DMS114 treated with DMSO at 0.1 percent for 48 hours (cell line): ENCODE measurements around the gene TNFRSF13B.
"Not testable (repeated sequence)": the region's sequence is repeated elsewhere in the genome, so short reads cannot be mapped to it uniquely, and the experiment has no call there.

Experiments
- DNase-seq: peaks from one replicate; lab custom pipeline; 2025; ENCODE audit not compliant: unreplicated experiment; lab: John Stamatoyannopoulos, UW

Gene TNFRSF13B

DNA sequence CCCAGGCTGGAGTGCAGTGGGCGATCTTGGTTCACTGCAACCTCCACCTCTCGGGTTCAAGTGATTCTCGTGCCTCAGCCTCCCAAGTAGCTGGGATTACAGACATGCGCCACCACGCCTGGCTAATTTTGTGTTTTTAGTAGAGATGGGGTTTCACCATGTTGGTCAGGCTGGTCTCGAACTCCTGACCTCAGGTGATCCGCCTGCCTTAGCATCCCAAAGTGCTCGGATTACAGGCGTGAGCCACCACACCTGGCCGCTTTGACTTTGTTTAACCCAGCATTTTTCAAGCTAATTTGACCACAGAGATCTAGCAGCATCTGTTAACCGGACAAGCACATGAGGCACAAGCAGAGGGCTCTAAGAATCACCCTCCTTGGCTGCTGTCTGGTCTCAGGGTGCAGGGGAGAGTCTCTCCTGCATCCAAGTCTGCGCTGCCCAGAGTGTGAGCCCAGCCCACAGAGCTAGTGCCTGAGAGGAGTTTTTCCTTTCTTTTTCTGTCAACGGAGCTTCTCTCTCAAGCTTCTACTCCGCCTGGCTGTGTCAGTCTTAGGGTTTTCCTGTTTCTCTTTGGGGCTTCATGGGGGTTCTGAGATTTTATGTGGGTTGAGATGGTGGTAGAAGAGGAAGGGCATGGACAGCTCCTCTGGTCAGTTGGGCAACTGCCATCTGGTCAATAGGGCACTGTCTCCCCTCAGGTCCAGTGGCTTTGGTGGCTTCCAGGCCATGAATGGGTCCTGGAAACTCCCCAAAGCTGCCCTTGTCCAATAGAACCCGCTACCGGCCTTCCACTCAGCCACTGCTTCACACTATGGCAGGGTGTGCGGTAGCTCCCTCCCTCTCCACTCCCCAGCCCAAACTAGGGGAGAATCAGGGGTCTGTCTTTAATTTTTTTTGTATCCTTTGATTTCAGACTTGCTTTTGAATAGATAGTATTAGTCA is 59.6 kb downstream of the TNFRSF13B start:
- no peak for DNase-seq

DNA sequence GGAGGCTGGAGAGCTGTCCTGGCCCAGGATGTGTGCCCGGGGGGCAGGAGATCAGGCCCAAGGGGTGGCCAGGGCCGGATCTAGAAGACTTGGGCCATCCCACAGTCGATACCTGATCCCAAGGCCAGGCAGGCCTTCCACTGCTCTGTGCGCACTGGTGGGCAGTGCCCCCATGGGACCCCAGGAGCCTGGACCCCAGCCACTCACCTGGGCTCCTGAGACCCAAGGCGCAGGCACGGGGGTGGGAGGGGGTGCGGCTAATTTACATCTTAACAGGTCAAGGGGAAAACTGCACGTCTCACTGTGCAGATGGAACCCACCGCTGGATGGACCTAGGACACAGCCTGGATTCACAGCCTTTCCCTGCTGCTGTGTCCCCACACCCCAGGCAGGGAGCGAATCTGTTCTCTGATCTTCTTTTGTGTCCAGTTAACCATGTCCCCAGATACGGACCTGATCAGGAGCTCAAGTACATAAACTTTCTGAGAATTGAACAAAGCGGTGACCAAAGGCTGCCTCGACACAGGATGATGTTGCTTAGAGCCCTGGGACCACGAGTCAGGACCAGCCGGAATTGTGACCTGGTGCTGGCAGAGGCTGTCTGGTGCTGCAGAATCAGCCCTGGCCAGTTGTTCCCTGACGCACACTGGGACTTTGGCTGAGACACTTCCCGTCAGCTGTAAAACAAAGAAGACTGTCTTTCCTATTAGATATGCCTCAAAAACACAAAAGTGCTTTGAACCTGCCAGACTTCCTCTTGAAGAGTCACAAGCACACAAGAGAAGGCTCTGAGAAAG is 60.6 kb downstream of the TNFRSF13B start:
- no peak for DNase-seq

DNA sequence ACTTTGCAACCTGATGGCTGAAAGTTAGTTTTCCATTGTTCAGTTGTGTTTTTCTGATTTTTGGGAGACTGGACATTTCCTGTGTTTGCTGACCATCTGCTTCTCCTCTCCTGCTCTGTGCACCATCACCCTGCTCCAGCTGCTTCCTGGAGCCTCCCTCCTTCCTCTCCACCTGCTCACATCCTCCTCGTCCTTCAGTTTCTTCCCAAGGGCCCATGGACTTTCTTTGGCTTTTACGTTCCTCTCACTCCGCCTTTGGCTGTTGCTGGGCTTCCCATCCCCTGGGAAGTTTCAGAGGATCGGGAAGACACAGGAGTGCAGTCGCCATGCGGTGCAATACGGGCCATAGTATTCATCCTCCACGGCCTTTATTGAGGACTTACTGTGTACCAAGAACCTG is 61.6 kb downstream of the TNFRSF13B start:
- DNase-seq = no peak

DNA sequence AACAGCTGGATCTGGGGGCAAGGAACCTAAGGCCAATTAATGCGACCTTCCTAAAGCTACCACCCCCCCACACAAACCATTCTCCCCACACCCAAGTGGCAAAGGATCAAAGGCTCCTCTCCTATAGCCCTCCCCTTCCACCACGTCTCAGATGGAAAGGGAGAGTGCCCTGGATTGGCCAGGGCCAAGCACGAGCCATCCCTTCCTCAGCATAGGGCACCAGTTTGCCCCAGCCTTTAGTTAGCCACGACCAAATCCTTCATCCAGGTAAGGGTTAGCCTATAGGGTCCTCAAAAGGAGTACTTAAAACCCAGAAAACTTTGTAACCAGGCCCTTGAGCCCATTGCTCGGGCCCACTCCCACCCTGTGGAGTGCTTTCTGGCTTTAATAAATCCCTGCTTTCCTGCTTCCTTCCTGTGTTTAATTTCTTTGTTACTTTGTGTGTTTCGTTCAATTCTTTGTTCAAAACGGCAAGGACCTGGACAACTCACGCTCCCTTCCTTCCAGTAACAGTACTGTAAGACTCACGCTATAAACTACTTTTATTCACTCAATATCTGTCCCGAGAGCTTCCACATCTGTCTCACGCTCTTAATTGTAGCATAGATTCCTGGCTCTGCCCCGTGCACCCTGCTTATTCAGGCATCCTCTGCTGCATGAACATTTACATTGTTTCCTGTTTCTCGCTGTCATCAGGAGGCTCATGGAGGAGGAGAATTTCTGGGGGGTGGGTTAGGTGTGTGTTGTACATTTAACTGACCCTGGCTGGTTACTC is 62.3 kb downstream of the TNFRSF13B start:
- DNase-seq = no peak

DNA sequence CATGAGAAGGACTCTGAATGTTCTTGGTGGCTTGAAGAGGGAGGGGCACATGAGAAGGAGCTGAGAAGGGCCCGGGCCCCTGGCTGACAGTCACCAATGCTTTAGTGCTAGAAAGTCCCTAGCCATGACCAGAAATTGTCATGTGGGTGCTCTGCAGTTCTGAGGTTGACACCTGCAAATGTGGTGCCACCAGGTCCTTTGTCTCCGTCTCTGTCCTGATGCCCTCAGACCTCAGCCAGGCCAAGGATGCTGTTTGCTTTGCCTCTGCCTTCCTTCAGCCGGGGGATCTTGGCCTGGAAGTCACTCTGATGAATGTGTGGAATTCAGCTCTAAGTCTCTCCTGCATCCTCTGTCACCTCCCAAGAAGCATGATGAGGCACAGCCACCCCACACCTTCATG is 63.6 kb downstream of the TNFRSF13B start:
- no peak for DNase-seq

DNA sequence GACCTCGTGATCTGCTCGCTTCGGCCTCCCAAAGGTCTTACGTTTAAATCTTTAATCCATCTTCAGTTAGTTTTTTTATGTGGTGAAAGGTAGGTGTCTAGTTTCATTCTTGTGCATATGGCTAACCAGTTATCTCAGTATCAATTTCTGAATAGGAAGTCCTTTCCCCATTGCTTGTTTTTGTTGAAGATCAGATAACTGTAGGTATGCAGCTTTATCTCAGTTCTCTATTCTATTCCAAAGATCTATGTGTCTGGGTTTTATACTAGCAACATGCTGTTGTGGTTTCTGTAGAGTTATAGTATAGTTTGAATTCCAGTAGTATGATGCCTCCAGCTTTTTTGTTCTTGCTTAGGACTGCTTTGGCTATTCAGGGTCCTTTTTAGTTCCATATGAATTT is 65.2 kb downstream of the TNFRSF13B start:
- DNase-seq = no peak

DNA sequence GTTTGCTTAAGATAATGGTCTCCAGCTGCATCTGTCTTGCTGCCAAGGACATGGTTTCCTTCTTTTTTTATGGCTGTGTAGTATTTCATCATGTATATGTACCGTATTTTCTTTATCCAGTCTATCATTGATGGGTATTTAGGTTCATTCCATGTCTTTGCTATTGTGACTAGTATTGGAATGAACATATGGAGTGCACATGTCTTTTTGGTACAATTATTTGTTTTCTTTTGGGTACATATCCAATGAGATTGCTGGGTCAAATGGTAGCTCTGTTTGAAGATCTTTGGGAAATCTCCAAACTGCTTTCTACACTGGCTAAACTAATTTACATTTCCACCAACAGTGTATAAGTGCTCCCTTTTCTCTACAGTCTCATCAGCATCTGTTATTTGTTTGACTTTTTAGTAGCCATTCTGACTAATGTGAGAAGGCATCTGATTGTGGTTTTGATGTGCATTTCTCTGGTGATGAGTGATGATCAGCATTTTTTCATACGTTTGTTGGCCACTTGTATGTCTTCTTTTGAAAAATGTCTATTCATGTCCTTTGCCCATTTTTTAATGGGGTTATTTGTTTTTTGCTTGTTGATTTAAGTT is 66.2 kb downstream of the TNFRSF13B start:
- no peak for DNase-seq

DNA sequence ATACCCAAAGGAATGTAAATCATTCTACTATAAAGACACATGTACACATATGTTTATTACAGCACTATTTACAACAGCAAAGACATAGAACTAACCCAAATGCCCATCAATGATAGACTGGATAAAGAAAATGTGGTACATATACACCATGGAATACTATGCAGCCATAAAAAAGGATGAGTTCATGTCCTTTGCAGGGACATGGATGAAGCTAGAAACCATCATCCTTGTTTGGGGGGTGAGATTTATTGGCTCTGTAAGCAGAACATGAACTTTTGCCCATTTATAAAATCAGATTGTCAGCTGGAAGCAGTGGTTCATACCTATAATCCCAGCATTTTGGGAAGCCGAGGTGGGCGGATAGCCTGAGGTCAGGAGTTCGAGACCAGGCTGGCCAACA is 68.8 kb downstream of the TNFRSF13B start:
- not testable (repeated sequence) for DNase-seq

DNA sequence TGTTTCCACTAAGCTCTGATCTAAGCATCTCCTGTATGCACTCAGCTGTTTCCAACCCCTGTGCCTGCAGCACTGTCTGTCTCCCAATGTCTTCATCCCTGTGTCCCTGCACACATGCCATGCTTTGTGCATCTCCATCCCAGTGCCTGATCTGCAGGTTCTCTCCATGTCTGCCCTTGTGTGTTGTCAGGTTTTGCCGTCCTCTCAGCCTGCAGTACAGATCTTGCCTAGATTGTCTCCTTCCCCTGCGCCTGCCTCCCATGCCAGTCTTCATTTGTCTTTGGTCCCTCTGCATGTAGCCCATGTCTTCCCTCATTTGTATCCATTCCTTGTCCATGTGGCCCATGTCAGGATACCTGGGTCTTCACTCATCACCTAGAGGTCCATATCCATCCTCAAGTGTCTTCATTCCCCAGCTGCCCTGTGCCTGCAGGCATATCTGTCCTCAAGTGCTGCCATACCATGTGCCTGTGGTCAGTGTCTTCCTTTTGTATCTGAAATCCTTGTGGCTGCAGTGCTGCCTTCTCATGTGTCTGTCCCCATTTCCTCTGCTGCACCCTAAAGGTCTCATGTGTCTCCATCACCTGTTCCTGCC is 71.5 kb downstream of the TNFRSF13B start:
- no peak for DNase-seq

DNA sequence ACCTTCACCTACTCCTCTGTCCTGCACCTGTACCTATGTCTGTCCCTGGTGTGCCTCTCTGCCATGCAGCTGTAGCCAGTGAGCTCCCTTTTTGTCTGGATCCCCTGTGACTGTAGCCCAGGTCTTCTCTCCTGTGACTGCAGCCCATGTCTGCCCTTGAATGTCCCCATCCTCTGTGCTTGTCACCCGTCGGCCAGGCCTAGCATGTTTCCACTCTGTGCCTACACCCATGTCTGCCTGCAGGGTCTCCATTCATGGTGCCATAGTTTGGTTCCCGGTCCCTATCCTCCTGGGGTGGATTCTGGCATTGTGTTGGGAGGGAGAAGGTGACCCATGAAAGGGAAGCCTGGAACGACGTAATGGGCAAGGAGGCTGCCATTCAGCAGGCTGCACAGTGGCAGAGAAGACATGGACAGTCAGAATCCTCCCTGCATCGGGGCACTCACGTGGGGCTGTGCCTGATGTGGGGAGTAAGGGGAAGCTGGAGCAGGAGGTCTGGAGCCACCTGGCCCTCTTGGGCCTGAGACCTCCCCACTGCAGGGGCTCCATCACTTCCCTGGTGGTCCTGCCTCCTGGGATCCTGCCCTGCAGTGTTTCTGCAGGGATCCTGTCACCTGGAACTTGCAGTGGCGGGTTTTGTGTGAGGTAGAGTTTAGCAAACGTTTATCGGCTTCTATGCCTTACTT is 74.6 kb downstream of the TNFRSF13B start:
- DNase-seq = not testable (repeated sequence)

DNA sequence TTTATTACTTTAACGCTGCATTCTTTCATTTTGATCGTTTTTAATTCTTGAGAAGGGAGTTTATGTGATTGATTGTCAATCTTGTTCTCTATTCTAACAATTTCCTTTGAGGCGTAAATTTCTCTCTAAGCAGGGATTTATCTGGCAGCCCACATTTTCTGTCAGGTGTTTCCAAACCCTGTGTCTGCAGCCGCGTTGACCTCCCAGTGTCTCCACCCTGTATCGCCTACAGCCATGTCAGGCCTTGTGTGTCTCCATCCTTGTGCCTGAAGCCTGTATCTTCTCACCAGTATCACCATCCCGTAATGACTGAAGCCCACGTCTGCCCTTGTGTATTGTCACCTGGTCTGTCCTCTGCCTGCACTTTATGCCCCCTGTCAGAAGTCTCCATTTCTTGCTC is 75.7 kb downstream of the TNFRSF13B start:
- DNase-seq = not testable (repeated sequence)

DNA sequence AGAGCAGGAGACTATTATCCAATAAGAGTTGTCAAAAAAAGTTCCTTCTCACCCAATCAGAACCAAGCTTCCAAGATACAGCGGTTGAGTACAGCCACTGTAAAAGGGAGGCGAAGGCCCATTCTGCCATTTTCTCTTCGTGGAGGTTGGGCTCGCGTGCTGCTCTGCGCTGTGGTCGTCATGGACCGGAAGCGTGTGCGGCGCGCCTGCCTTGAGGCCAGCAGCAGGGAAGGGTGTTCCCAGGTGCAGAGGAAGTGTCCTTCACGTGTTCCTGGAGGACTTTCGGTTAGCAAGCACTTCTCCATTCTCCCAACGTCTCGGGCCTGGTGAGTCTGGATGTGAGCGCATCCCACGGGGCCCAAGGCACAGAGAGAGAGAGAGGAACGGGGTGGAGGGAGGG is 78.4 kb downstream of the TNFRSF13B start:
- not testable (repeated sequence) for DNase-seq

DNA sequence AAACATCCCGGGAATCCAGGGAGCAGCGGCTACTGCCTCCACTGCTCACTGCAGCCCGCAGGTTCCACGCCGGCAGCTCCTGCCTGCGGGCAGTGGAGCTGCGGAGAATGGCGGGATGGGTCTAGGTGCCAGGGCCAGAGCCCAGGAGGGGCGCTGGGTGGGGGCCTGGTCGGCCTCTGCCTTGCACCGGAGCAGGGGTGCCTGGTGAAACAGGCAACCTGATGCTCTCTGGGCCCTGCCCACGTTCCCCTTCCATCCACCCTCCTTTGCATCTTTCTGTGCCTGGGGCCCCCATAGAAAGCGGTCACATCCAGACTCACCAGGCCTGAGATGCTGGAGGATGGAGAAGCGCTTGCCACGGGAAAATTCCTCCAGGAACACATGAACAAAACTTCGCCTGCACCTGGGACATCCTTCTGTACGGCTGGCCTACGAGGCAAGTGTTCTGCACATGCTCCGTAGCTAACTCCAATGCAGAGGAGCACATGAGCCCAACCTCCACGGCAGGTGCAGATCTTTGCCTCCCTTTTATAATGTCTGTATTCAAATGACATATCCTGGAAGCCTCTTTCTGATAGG is 79.0 kb downstream of the TNFRSF13B start:
- not testable (repeated sequence) for DNase-seq

DNA sequence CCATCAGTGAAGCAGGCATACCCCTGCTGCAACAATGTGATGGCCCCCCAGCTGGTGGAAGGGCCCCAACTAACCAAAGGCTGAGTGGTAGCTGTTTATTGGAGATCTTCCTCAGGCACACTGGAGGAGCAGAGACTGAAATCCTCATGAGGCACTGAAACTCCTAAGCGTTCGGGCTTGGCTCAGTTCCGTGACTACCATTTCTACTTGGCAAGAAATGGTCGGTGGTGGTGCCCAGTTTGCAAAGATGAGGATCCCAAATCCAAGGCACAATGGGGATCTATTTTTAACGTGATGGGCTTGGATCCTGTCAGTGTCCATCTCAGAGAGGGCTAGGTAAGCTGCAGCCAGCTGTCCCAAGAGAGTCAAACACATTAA is 82.8 kb downstream of the TNFRSF13B start:
- no peak for DNase-seq
